ENCODE data around the gene ACADVL. TPM values are rescaled to one million over a fixed set of nuclear protein-coding genes. Genes with fewer than 3 reads are reported as not detected.

ACADVL gene
- total RNA-seq, 6 experiments from 2014 or later: 640 to 1,849 (median 1,071) TPM

DNA sequence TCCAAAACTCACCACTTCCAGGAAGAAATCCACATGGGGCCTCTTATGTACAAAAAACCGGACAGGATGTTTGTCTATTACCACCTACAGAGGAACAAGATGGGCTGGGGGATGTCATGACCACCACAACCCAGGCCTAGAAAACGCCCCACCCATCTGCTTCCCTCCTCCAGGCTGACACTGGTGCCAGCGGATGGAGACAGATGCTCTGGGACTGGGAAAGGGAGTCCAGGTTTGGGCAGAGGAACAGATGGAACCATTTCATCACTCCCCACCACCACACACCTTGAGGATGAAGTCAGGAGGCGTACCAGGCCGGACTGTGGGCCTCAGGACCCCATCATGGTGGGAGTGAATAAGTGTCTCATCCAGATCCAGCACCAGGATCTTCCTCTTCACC lies 27.0 kb downstream of the ACADVL start:
- no peaks in the 10 kb centered on the region for H3K27me3 ChIP-seq
- H3K27ac ChIP-seq: no peak overlapping the region
- 89% methylated on average over 5 of the region's 5 CpGs for WGBS (ENCODE audit: insufficient coverage, low coverage, low lambda C conversion rate, missing lambda C conversion rate)
- TF ChIP-seq POLR2A (IDR thresholded peaks at IDR 0.05): no peak
- TF ChIP-seq, protein P1, sequence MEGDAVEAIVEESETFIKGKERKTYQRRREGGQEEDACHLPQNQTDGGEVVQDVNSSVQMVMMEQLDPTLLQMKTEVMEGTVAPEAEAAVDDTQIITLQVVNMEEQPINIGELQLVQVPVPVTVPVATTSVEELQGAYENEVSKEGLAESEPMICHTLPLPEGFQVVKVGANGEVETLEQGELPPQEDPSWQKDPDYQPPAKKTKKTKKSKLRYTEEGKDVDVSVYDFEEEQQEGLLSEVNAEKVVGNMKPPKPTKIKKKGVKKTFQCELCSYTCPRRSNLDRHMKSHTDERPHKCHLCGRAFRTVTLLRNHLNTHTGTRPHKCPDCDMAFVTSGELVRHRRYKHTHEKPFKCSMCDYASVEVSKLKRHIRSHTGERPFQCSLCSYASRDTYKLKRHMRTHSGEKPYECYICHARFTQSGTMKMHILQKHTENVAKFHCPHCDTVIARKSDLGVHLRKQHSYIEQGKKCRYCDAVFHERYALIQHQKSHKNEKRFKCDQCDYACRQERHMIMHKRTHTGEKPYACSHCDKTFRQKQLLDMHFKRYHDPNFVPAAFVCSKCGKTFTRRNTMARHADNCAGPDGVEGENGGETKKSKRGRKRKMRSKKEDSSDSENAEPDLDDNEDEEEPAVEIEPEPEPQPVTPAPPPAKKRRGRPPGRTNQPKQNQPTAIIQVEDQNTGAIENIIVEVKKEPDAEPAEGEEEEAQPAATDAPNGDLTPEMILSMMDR (IDR thresholded peaks at IDR 0.05): no peak
- intact Hi-C loops (cut with DNase I): no loop called here
- DNase-seq (no peak), ATAC-seq (no peak)
- H3K36me3 ChIP-seq: peaks cover 0 to 30% (median 11%) of the 10 kb centered on the region in 4 donors
- H3K4me3 ChIP-seq: no peak overlapping the region
- no peaks in the 10 kb centered on the region for H3K9me3 ChIP-seq
- peaks cover 0 to 23% (median 6%) of the 10 kb centered on the region in 4 donors for H3K4me1 ChIP-seq

DNA sequence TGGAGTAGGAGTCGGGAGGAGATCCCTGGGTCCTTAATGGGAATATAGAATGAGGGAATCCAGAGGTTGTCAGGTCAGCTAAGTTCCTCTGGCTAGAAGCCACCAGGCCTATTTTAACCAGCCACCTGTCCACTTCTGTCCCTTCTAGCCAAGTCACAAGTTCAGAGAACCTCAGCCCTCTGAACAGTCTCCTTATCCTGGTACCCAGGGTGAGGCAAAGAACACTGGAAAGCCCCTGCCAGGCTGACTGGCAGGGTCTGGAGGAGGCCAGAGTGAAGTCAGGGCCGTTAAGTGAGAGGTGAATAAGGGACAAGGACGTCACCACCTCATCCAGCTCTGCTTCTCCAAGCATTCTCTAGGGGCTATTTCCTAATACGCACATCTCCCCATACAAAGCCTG lies 29.1 kb downstream of the ACADVL start:
- no peak overlapping the region for H3K27ac ChIP-seq
- no peaks in the 10 kb centered on the region for H3K27me3 ChIP-seq
- TF ChIP-seq, protein P1 (IDR thresholded peaks at IDR 0.05): no peak
- TF ChIP-seq POLR2A (IDR thresholded peaks at IDR 0.05): no peak
- intact Hi-C loops (cut with DNase I): no loop called here
- no peak for ATAC-seq
- no peak for DNase-seq
- WGBS (ENCODE audit: insufficient coverage, low coverage, low lambda C conversion rate, missing lambda C conversion rate): 61% methylated on average over 3 of the region's 4 CpGs
- peaks cover 0 to 28% (median 8%) of the 10 kb centered on the region in 4 donors for H3K4me1 ChIP-seq
- peaks cover 0 to 30% (median 11%) of the 10 kb centered on the region in 4 donors for H3K36me3 ChIP-seq
- no peaks in the 10 kb centered on the region for H3K9me3 ChIP-seq
- H3K4me3 ChIP-seq: no peak overlapping the region

DNA sequence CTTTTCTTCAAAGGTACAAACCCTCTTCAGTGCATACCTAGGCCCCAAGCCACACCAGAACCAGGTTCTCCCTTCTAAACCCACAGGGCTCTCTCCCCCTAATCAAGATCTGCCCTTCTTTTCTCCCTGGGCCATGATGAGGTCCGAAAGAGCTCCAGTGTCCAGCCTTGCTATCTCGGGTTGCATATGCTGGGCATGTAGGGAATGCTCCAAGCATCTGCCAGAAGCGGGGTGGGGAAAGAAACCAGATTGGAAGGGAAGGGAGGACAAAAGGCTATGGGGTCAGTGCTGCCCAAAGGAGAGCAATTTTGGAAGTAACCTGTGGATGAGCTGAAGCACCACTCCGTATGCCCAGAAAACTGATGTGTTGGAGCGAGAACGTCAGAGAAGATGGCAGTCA lies 29.5 kb downstream of the ACADVL start:
- peaks cover 0 to 28% (median 8%) of the 10 kb centered on the region in 4 donors for H3K4me1 ChIP-seq
- no peak overlapping the region for H3K4me3 ChIP-seq
- intact Hi-C loops (cut with DNase I): no loop called here
- H3K36me3 ChIP-seq: peaks cover 0 to 29% (median 10%) of the 10 kb centered on the region in 4 donors
- WGBS (ENCODE audit: insufficient coverage, low coverage, low lambda C conversion rate, missing lambda C conversion rate): 90% methylated on average over 4 of the region's 6 CpGs
- no peak for TF ChIP-seq POLR2A (IDR thresholded peaks at IDR 0.05)
- TF ChIP-seq, protein P1 (IDR thresholded peaks at IDR 0.05): no peak
- no peak for ATAC-seq
- H3K9me3 ChIP-seq: no peaks in the 10 kb centered on the region
- H3K27ac ChIP-seq: no peak overlapping the region
- no peaks in the 10 kb centered on the region for H3K27me3 ChIP-seq
- no peak for DNase-seq

DNA sequence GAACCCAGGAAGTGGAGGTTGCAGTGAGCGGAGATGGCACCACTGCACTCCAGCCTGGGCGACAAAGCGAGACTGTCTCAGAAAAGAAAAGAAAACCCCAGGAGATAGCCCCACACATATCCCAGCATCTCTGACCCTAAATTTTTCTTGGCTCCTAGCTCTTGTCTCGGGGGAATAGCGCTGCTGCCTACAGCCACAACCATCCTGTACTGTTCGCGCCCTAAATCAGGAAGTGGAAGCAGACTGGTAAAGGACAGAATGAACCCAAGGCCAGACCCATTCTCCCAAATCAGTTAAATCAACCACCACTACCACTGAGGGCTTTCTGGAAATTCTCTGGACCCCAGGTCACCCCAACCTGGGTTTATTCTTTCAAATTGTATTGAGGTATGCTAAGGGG lies 30.1 kb downstream of the ACADVL start:
- Histone ChIP-seq H3K9me3 (no peaks in the 10 kb centered on the region), H3K4me3 (peak overlapping the region in 2 of 3 donors; percentile 75 to 85), H3K36me3 (peaks cover 0 to 28% (median 8%) of the 10 kb centered on the region in 4 donors), H3K4me1 (peaks cover 0 to 28% (median 8%) of the 10 kb centered on the region in 4 donors), H3K27me3 (no peaks in the 10 kb centered on the region), H3K27ac (no peak overlapping the region)
- no peak for TF ChIP-seq POLR2A (IDR thresholded peaks at IDR 0.05)
- ATAC-seq: no peak
- DNase-seq: no peak
- 96% methylated on average over 4 of the region's 7 CpGs for WGBS (ENCODE audit: insufficient coverage, low coverage, low lambda C conversion rate, missing lambda C conversion rate)
- intact Hi-C loops (cut with DNase I): no loop called here

DNA sequence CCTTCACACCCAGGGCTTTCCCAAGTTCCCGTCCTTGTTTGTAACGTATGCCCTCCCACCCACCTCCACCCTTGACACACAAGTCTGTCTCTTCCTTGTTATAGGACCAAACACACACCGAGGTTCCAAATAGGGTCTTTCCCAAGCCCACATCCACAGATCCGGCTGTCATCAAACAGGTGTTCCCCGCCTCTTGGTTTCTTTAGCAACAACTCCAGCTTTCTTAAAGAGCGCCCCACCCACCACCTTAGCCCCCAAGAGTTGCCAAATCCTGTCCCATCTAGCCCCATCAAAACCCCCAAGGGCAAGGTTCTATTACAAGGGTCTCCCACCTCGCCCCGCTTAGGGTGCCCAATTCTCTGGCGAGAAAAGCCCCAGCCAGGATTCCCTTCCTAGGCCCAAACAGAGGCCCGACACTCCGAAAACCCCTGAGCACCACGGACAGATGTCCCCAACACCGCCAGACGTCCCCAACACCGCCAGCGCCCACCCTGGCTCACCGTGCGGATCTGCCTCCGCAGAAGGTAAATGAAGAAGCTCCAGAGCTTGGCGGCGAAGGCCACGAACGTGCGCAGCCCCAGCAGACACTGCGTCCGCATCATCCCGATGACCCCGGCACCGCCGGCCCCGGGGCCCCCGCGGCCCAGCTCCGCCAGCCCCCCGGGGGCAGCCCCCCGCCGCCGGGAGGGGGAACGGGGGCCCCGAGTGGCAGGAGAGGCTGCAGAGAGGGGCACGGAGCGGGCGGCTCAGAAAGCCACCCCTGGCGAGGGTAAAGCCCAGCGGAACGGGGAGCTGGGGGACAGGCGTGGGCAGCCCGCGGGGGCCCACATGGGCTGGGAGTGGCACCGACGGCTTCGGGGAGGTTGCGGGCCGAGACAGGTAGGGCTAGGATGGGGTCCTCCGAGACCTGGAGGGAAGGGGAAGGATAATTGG lies 31.2 kb downstream of the ACADVL start:
- no peak for TF ChIP-seq POLR2A (IDR thresholded peaks at IDR 0.05)
- TF ChIP-seq, protein P1 (IDR thresholded peaks at IDR 0.05): no peak
- WGBS (ENCODE audit: insufficient coverage, low coverage, low lambda C conversion rate, missing lambda C conversion rate): under 1% methylated on average over 34 of the region's 55 CpGs
- H3K27ac ChIP-seq: peak overlapping the region; percentile 99 to 100 (median 99)
- intact Hi-C loops (cut with DNase I): no loop called here
- no peaks in the 10 kb centered on the region for H3K9me3 ChIP-seq
- peak overlapping the region; percentile 75 to 96 (median 85) for H3K4me3 ChIP-seq
- peak in 2 of 3 donors; percentile 57 to 70 for DNase-seq
- H3K27me3 ChIP-seq: no peaks in the 10 kb centered on the region
- peaks cover 0 to 28% (median 8%) of the 10 kb centered on the region in 4 donors for H3K4me1 ChIP-seq
- H3K36me3 ChIP-seq: peaks cover 0 to 16% (median 9%) of the 10 kb centered on the region in 4 donors
- peak in 1 of 4 donors; percentile 1 for ATAC-seq

All from right lobe of liver (tissue), 6 donors.